Endothelial cell of umbilical vein (primary cell): ENCODE measurements around the gene TBL1Y.

ENCODE experiments used
- POLR2A ChIP-seq: IDR thresholded peaks from 2 replicates; pipeline ENCODE4 v1.6.1; 2012; ENCODE audit warnings: low read depth, mild to moderate bottlenecking, control low read depth, low read length
- TF ChIP-seq, protein P1 (sequence below), 2 donors: IDR thresholded peaks; 1 replicate in 1 of 2; 2 replicates in 1 of 2; pipeline ENCODE4 v1.5.1; 2011; ENCODE audit warnings: low read length in 2 of 2, mild to moderate bottlenecking in 2 of 2, moderate library complexity in 2 of 2, control low read depth in 1 of 2, inconsistent platforms in 1 of 2, low read depth in 1 of 2; ENCODE audit not compliant: insufficient read depth in 1 of 2; ENCODE audit errors: extremely low read depth in 1 of 2

DNA sequence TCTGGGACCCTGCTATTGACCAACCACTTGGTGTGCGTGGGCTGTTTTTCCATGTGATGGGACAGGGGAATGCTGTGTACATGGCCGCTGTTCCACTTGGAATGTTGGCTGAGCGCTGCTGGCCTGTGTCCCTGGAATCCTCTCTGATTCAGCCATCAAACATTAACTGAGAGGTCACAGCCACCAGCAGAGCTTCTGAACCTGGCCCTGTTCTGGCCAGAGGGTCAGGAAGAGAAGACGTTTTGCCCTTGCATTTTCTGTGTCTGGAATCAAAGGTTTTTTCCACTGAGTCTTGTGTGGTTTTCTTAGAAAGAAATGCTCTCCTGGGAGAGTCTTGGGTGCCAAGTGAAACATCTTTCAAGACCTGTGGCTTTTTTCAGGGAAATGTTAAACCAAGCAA, 85.5 kb downstream of the TBL1Y start:
- TF ChIP-seq, protein P1, sequence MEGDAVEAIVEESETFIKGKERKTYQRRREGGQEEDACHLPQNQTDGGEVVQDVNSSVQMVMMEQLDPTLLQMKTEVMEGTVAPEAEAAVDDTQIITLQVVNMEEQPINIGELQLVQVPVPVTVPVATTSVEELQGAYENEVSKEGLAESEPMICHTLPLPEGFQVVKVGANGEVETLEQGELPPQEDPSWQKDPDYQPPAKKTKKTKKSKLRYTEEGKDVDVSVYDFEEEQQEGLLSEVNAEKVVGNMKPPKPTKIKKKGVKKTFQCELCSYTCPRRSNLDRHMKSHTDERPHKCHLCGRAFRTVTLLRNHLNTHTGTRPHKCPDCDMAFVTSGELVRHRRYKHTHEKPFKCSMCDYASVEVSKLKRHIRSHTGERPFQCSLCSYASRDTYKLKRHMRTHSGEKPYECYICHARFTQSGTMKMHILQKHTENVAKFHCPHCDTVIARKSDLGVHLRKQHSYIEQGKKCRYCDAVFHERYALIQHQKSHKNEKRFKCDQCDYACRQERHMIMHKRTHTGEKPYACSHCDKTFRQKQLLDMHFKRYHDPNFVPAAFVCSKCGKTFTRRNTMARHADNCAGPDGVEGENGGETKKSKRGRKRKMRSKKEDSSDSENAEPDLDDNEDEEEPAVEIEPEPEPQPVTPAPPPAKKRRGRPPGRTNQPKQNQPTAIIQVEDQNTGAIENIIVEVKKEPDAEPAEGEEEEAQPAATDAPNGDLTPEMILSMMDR (IDR thresholded peaks at IDR 0.05; ENCODE audit: extremely low read depth in 1 of 2, insufficient read depth in 1 of 2, low read depth in 1 of 2, low read length in 2 of 2) = no peak
- TF ChIP-seq POLR2A = no peak
